ENCODE results near the gene UBE2E1. TPM values are rescaled to one million over a fixed set of nuclear protein-coding genes. Genes with fewer than 3 reads are reported as not detected.

The UBE2E1 gene
- total and polyA plus RNA-seq, 2 of the 4 experiments (the other 2 are of a cell fraction) = 54.1 to 91.6 TPM

DNA sequence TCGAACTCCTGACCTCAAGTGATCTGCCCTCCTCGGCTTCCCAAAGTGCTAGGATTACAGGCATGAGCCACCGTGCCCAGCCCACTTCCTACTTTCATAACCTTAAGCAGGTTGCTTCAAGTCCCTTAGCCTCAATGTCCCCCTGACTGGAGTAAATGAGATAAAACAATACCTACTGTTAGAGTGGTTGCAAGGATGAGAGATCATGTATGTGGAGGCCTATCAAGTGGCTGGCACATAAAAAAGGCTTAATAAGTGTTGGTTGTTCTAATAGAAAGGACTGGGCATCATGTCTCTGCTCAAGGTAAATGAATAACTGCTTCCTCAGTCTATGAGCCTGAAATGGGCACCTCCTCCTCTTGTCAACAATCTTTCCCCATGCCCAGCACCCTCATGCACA is 25.9 kb upstream of the UBE2E1 start:
- TF ChIP-seq RFX5 (IDR thresholded peaks at IDR 0.05; ENCODE audit: low read depth, low read length) (no peak), RAD21 (IDR thresholded peaks at IDR 0.05; ENCODE audit: low read length) (no peak), CEBPB (IDR thresholded peaks at IDR 0.05; ENCODE audit: low read depth, low read length) (no peak), BHLHE40 (IDR thresholded peaks at IDR 0.05; ENCODE audit: low read depth, low read length) (no peak), NFE2L2 (IDR thresholded peaks at IDR 0.05; ENCODE audit: low read depth, low read length) (no peak), SMC3 (IDR thresholded peaks at IDR 0.05; ENCODE audit: low read depth, low read length) (no peak), RCOR1 (IDR thresholded peaks at IDR 0.05; ENCODE audit: insufficient replicate concordance, low read length) (no peak), FOS (IDR thresholded peaks at IDR 0.05; ENCODE audit: low read depth, low read length) (no peak), MXI1 (IDR thresholded peaks at IDR 0.05; ENCODE audit: borderline replicate concordance, low read depth, low read length) (no peak), MAFK (IDR thresholded peaks at IDR 0.05; ENCODE audit: low read depth, low read length) (no peak), CHD1 (IDR thresholded peaks at IDR 0.05; ENCODE audit: low read depth, low read length) (no peak), MAZ (IDR thresholded peaks at IDR 0.05; ENCODE audit: borderline replicate concordance, low read depth, low read length) (no peak), USF2 (IDR thresholded peaks at IDR 0.05; ENCODE audit: low read depth, low read length) (no peak), POLR2A (IDR thresholded peaks at IDR 0.05; ENCODE audit: low read depth, low read length) (no peak)
- TF ChIP-seq, protein P1, sequence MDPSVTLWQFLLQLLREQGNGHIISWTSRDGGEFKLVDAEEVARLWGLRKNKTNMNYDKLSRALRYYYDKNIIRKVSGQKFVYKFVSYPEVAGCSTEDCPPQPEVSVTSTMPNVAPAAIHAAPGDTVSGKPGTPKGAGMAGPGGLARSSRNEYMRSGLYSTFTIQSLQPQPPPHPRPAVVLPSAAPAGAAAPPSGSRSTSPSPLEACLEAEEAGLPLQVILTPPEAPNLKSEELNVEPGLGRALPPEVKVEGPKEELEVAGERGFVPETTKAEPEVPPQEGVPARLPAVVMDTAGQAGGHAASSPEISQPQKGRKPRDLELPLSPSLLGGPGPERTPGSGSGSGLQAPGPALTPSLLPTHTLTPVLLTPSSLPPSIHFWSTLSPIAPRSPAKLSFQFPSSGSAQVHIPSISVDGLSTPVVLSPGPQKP (IDR thresholded peaks at IDR 0.05; ENCODE audit: borderline replicate concordance, low read depth, low read length) = no peak
- TF ChIP-seq, protein P2, sequence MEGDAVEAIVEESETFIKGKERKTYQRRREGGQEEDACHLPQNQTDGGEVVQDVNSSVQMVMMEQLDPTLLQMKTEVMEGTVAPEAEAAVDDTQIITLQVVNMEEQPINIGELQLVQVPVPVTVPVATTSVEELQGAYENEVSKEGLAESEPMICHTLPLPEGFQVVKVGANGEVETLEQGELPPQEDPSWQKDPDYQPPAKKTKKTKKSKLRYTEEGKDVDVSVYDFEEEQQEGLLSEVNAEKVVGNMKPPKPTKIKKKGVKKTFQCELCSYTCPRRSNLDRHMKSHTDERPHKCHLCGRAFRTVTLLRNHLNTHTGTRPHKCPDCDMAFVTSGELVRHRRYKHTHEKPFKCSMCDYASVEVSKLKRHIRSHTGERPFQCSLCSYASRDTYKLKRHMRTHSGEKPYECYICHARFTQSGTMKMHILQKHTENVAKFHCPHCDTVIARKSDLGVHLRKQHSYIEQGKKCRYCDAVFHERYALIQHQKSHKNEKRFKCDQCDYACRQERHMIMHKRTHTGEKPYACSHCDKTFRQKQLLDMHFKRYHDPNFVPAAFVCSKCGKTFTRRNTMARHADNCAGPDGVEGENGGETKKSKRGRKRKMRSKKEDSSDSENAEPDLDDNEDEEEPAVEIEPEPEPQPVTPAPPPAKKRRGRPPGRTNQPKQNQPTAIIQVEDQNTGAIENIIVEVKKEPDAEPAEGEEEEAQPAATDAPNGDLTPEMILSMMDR (conservative IDR thresholded peaks at IDR 0.05; ENCODE audit: low read depth, low read length) = no peak
- H3K9ac ChIP-seq (ENCODE audit: low read depth, low read length) = no peak overlapping the region
- H3K36me3 ChIP-seq (ENCODE audit: control insufficient read depth, insufficient read depth, low read length) = no peaks in the 10 kb centered on the region
- ChIA-PET CTCF (no interaction called here), POLR2A (ENCODE audit: unreplicated experiment) (no interaction called here)
- H2BK20ac ChIP-seq (ENCODE audit: low read depth, low read length) = no peak overlapping the region
- no peak overlapping the region for H3K18ac ChIP-seq (ENCODE audit: low read depth, low read length)
- intact Hi-C loops (cut with micrococcal nuclease) (no loop called here), in situ Hi-C loops (cut with MboI; ENCODE audit: low sequenced_read_pairs) (no loop called here), dilution Hi-C loops (cut with HindIII; ENCODE audit: low sequenced_read_pairs, unreplicated experiment) (no loop called here)
- H4K8ac ChIP-seq (ENCODE audit: low read depth in 2 of 2, low read length in 2 of 2) = no peak overlapping the region
- no peak overlapping the region for H4K5ac ChIP-seq (ENCODE audit: low read depth, low read length)
- H3K4me2 ChIP-seq (ENCODE audit: low read depth, low read length) = no peak overlapping the region
- H2BK120ac ChIP-seq (ENCODE audit: low read depth, low read length) = no peak overlapping the region
- H3K56ac ChIP-seq (ENCODE audit: extremely low read depth, insufficient read depth, low read length) = no peak overlapping the region
- H3K27me3 ChIP-seq (ENCODE audit: control insufficient read depth, insufficient read depth, low read length) = peaks cover 12% of the 10 kb centered on the region
- H2AK9ac ChIP-seq (replicated peaks; ENCODE audit: low read depth, low read length, poor library complexity) = no peak overlapping the region
- no peaks in the 10 kb centered on the region for H3K79me1 ChIP-seq (ENCODE audit: low read depth in 1 of 2, low read length in 2 of 2)
- H2AK5ac ChIP-seq (ENCODE audit: low read depth, low read length) = no peak overlapping the region
- H3K4me3 ChIP-seq (ENCODE audit: insufficient read depth, low read depth, low read length) = no peak overlapping the region
- H3K27ac ChIP-seq (ENCODE audit: insufficient read depth, low read length) = no peak overlapping the region
- no peak overlapping the region for H2BK5ac ChIP-seq (ENCODE audit: low read depth, low read length, poor library complexity, severe bottlenecking)
- H2BK15ac ChIP-seq (ENCODE audit: low read depth, low read length) = no peak overlapping the region
- peaks cover 8% of the 10 kb centered on the region for H3K4me1 ChIP-seq (ENCODE audit: control insufficient read depth, insufficient read depth, low read length)
- WGBS, 2 experiments (ENCODE audit: extremely low coverage in 2 of 2, insufficient read length in 1 of 2) = 80% methylated on average over 1 of the region's 3 CpGs; no CpG with 5 or more reads in 1 of the 2 experiments
- H4K20me1 ChIP-seq (ENCODE audit: insufficient read depth, low read length) = no peaks in the 10 kb centered on the region
- no peak overlapping the region for H3K14ac ChIP-seq (replicated peaks; ENCODE audit: low read depth, low read length)
- no TSS peak for BruUV-seq (replicated peaks)
- H3K4ac ChIP-seq (ENCODE audit: low read depth, low read length) = no peak overlapping the region
- H3K23ac ChIP-seq (ENCODE audit: low read depth, low read length) = no peak overlapping the region
- no peak overlapping the region for H2AFZ ChIP-seq (replicated peaks; ENCODE audit: low read length, poor library complexity)
- DNase-seq (no peak), ATAC-seq (ENCODE audit: low read depth) (no peak)
- peaks cover 2% of the 10 kb centered on the region; the same call in 1 of the 2 replicates for H3K9me3 ChIP-seq (ENCODE audit: control insufficient read depth, insufficient read depth, low read length)
- H3K9me1 ChIP-seq (ENCODE audit: insufficient read depth, low read length) = no peaks in the 10 kb centered on the region
- no peak overlapping the region for H4K91ac ChIP-seq (ENCODE audit: insufficient read depth, low read depth, low read length)
